H1 (cell line): Measurements from ENCODE around the gene TP73. TPM values are rescaled to one million over a fixed set of nuclear protein-coding genes. Genes with fewer than 3 reads are reported as not detected.

ENCODE experiments used
- CTCF ChIA-PET: fragments of 300-600 bp; sonication (Branson Sonifier 250); formaldehyde crosslinking; loops from one replicate; lab custom pipeline; 2021; ENCODE audit not compliant: partially characterized antibody; lab: Charles Lee
- POLR2A ChIA-PET: fragments of 300-600 bp; sonication (Branson Sonifier 250); formaldehyde crosslinking; loops from one replicate; lab custom pipeline; 2021; ENCODE audit warnings: inconsistent platforms; ENCODE audit not compliant: partially characterized antibody; lab: Charles Lee
- DNase-seq, 2 experiments: peaks; one replicate each; pipeline versions ENCODE4 v3.0.0 to v3.0.0-alpha.2; 2010 to 2022; ENCODE audit warnings: low spot score in 2 of 2, low read depth in 1 of 2, mixed read lengths in 1 of 2
- FAIRE-seq: peaks from 2 replicates; lab custom pipeline; 2011; peaks lifted over from hg19 to GRCh38; lab: Jason Lieb, UNC
- H2AFZ ChIP-seq: 2 replicates; pipeline ENCODE4 v1.8.1; 2012; ENCODE audit warnings: low read length, inconsistent platforms
- H2AK5ac ChIP-seq: 2 replicates; pipeline ENCODE4 v1.6.1; 2013; ENCODE audit warnings: low read depth, low read length
- H2BK120ac ChIP-seq: replicated peaks from 2 replicates; pipeline ENCODE3; 2013; ENCODE audit warnings: low read depth, low read length, inconsistent platforms
- H2BK12ac ChIP-seq: 2 replicates; pipeline ENCODE4 v1.6.1; 2013; ENCODE audit warnings: low read depth, low read length
- H2BK15ac ChIP-seq: 2 replicates; pipeline ENCODE4 v1.6.1; 2013; ENCODE audit warnings: low read length
- H2BK20ac ChIP-seq: 2 replicates; pipeline ENCODE4 v1.6.1; 2013; ENCODE audit warnings: low read length
- H2BK5ac ChIP-seq: 2 replicates; pipeline ENCODE4 v1.6.1; 2013; ENCODE audit warnings: low read depth, low read length
- H3K14ac ChIP-seq: 2 replicates; pipeline ENCODE4 v1.6.1; 2013; ENCODE audit warnings: inconsistent platforms; ENCODE audit not compliant: insufficient read length
- H3K18ac ChIP-seq: 2 replicates; pipeline ENCODE4 v1.6.1; 2013; ENCODE audit warnings: low read length; ENCODE audit errors: extremely low read depth
- H3K23ac ChIP-seq: 2 replicates; pipeline ENCODE4 v1.6.1; 2013; ENCODE audit warnings: inconsistent platforms; ENCODE audit not compliant: insufficient read length
- H3K23me2 ChIP-seq: 2 replicates; pipeline ENCODE4 v1.6.1; 2013; ENCODE audit warnings: low read depth, low read length
- H3K27ac ChIP-seq: 2 replicates; pipeline ENCODE4 v1.6.1; 2011; ENCODE audit warnings: low read depth, low read length, inconsistent platforms
- H3K27me3 ChIP-seq, 4 experiments: replicated peaks in 1 of 4; 1 replicate in 1 of 4; 2 replicates in 3 of 4; pipeline versions ENCODE4 v1.6.1 to v1.8.1; 2011 to 2013; ENCODE audit warnings: low read length in 3 of 4, mild to moderate bottlenecking in 3 of 4, inconsistent platforms in 2 of 4, mixed read lengths in 2 of 4, moderate library complexity in 1 of 4; ENCODE audit not compliant: control insufficient read depth in 3 of 4, insufficient read depth in 3 of 4; ENCODE audit errors: extremely low read depth in 1 of 4
- H3K36me3 ChIP-seq, 4 experiments: 2 replicates each; pipeline versions ENCODE4 v1.6.1 to v1.8.1; 2011 to 2013; ENCODE audit warnings: mild to moderate bottlenecking in 4 of 4, low read length in 3 of 4, moderate library complexity in 2 of 4, control low read depth in 1 of 4, inconsistent platforms in 1 of 4; ENCODE audit not compliant: insufficient read depth in 4 of 4, control insufficient read depth in 2 of 4
- H3K4ac ChIP-seq: replicated peaks from 2 replicates; pipeline ENCODE3; 2013; ENCODE audit warnings: low read length, low read depth, mixed read lengths, inconsistent platforms; ENCODE audit not compliant: insufficient read length
- H3K4me1 ChIP-seq, 4 experiments: replicated peaks in 1 of 4; 1 replicate in 1 of 4; 2 replicates in 3 of 4; pipeline versions ENCODE4 v1.6.1 to v1.8.1; 2011 to 2013; ENCODE audit warnings: low read length in 3 of 4, inconsistent platforms in 2 of 4, mixed read lengths in 1 of 4; ENCODE audit not compliant: insufficient read depth in 4 of 4, control insufficient read depth in 3 of 4
- H3K4me2 ChIP-seq, 2 experiments: 2 replicates each; pipeline versions ENCODE4 v1.6.1 to v1.8.1; 2011 to 2013; ENCODE audit warnings: low read depth in 2 of 2, low read length in 2 of 2, control low read depth in 1 of 2, inconsistent platforms in 1 of 2, mild to moderate bottlenecking in 1 of 2; ENCODE audit not compliant: insufficient read depth in 1 of 2
- H3K4me3 ChIP-seq, 4 experiments: fragments of 200-600, 300-600 bp in 1 of 4; sonication (generic), shearing (Covaris generic), sonication (Bioruptor Twin) in 1 of 4; 2 replicates each; pipeline versions ENCODE4 v1.5.1 to v1.8.1; 2011 to 2016; ENCODE audit warnings: low read length in 4 of 4, low read depth in 3 of 4, control low read depth in 2 of 4, inconsistent platforms in 2 of 4, mild to moderate bottlenecking in 2 of 4, mixed read lengths in 1 of 4, moderate library complexity in 1 of 4; ENCODE audit not compliant: insufficient read depth in 2 of 4; ENCODE audit errors: extremely low read depth in 1 of 4
- H3K56ac ChIP-seq: replicated peaks from 2 replicates; pipeline ENCODE3; 2013; ENCODE audit warnings: low read depth, mild to moderate bottlenecking, mixed read lengths, low read length, inconsistent platforms; ENCODE audit not compliant: insufficient read length
- H3K79me1 ChIP-seq: 2 replicates; pipeline ENCODE4 v1.6.1; 2013; ENCODE audit warnings: low read depth, low read length, control low read depth
- H3K79me2 ChIP-seq, 2 experiments: 2 replicates each; pipeline versions ENCODE4 v1.6.1 to v1.8.1; 2012 to 2013; ENCODE audit warnings: low read length in 2 of 2, mild to moderate bottlenecking in 2 of 2, inconsistent platforms in 1 of 2; ENCODE audit not compliant: insufficient read depth in 2 of 2, control insufficient read depth in 1 of 2
- H3K9ac ChIP-seq, 4 experiments: replicated peaks in 1 of 4; 1 replicate in 1 of 4; 2 replicates in 3 of 4; pipeline versions ENCODE4 v1.6.1 to v1.8.1; 2011 to 2013; ENCODE audit warnings: low read depth in 3 of 4, low read length in 3 of 4, control low read depth in 2 of 4, mild to moderate bottlenecking in 2 of 4, moderate library complexity in 2 of 4, inconsistent platforms in 1 of 4; ENCODE audit errors: extremely low read depth in 1 of 4
- H3K9me3 ChIP-seq, 2 experiments: 2 replicates each; pipeline versions ENCODE4 v1.6.1 to v1.8.1; 2012 to 2013; ENCODE audit warnings: mild to moderate bottlenecking in 2 of 2, moderate library complexity in 2 of 2, control low read depth in 1 of 2, inconsistent platforms in 1 of 2, low read depth in 1 of 2, low read length in 1 of 2, mixed read lengths in 1 of 2; ENCODE audit not compliant: insufficient read depth in 2 of 2
- H4K20me1 ChIP-seq, 2 experiments: replicated peaks in 1 of 2; 2 replicates each; pipeline versions ENCODE3 to v1.8.1; 2011 to 2013; ENCODE audit warnings: inconsistent platforms in 2 of 2, low read length in 2 of 2, mild to moderate bottlenecking in 1 of 2; ENCODE audit not compliant: insufficient read depth in 2 of 2, control insufficient read depth in 1 of 2
- H4K5ac ChIP-seq: 2 replicates; pipeline ENCODE4 v1.6.1; 2013; ENCODE audit warnings: low read length, low read depth, mixed read lengths, inconsistent platforms; ENCODE audit not compliant: insufficient read length
- H4K8ac ChIP-seq: 2 replicates; pipeline ENCODE4 v1.8.0; 2013; ENCODE audit warnings: mild to moderate bottlenecking, moderate library complexity, low read length, inconsistent platforms; ENCODE audit not compliant: insufficient read depth; ENCODE audit errors: extremely low read depth
- H4K91ac ChIP-seq: replicated peaks from 2 replicates; pipeline ENCODE3; 2013; ENCODE audit warnings: low read length, mixed read lengths, inconsistent platforms; ENCODE audit not compliant: insufficient read length
- ATF2 ChIP-seq: IDR thresholded peaks from 2 replicates; pipeline ENCODE4 v1.6.1; 2012; ENCODE audit warnings: low read length, inconsistent platforms
- BRCA1 ChIP-seq: IDR thresholded peaks from 2 replicates; pipeline ENCODE4 v1.6.1; 2012; ENCODE audit warnings: low read depth, low read length, improper control_type of control experiment
- CREB1 ChIP-seq: IDR thresholded peaks from 2 replicates; pipeline ENCODE4 v1.6.1; 2012; ENCODE audit warnings: inconsistent platforms
- EGR1 ChIP-seq: IDR thresholded peaks from 2 replicates; pipeline ENCODE4 v1.6.1; 2011; ENCODE audit warnings: low read depth, low read length, borderline replicate concordance
- EZH2 ChIP-seq: fragments of 200-600 bp; sonication (generic); IDR thresholded peaks from 2 replicates; pipeline ENCODE4 v1.7.1; 2012; ENCODE audit warnings: low read depth, mild to moderate bottlenecking, moderate library complexity, low read length, inconsistent platforms; ENCODE audit not compliant: severe bottlenecking
- FOSL1 ChIP-seq: IDR thresholded peaks from 2 replicates; pipeline ENCODE4 v1.6.1; 2011; ENCODE audit warnings: mild to moderate bottlenecking, low read depth, low read length, moderate library complexity; ENCODE audit not compliant: insufficient read depth
- RAD21 ChIP-seq, 2 experiments: IDR thresholded peaks in 1 of 2; conservative IDR thresholded peaks in 1 of 2; 2 replicates each; pipeline ENCODE4 v1.6.1; 2011; ENCODE audit warnings: low read depth in 2 of 2, low read length in 2 of 2, improper control_type of control experiment in 1 of 2, inconsistent platforms in 1 of 2, mild to moderate bottlenecking in 1 of 2, moderate library complexity in 1 of 2
- SIRT6 ChIP-seq: IDR thresholded peaks from one replicate; pipeline ENCODE4 v1.7.1; 2012; ENCODE audit warnings: low read length, inconsistent platforms
- SP1 ChIP-seq: IDR thresholded peaks from 2 replicates; pipeline ENCODE4 v1.6.1; 2011; ENCODE audit warnings: low read depth, low read length
- TCF12 ChIP-seq: IDR thresholded peaks from 2 replicates; pipeline ENCODE4 v1.6.1; 2011; ENCODE audit warnings: low read depth, mild to moderate bottlenecking, low read length
- WGBS, 2 experiments: shearing (Covaris generic) in 1 of 2; methylation state at CpG; one replicate each; pipeline versions ENCODE4 v1.1.6 to v1.1.7; 2013 to 2015; ENCODE audit warnings: low lambda C conversion rate in 2 of 2, mixed read lengths in 2 of 2, inconsistent platforms in 1 of 2, low coverage in 1 of 2, missing lambda C conversion rate in 1 of 2; ENCODE audit not compliant: insufficient replicate concordance in 2 of 2, insufficient coverage in 1 of 2, insufficient read length in 1 of 2; ENCODE audit errors: extremely low coverage in 1 of 2, missing lambda C conversion rate in 1 of 2; 5-methylcytosine and 5-hydroxymethylcytosine counted together
- polyA plus RNA-seq, 7 experiments: library from polyadenylated mRNA; depleted of rRNA in 3 of 7; stranded (reverse) in 5 of 7; unstranded in 2 of 7; fragments of >200 nt in 5 of 7; fragments of 200-250 nt in 2 of 7; gene quantifications; 1 replicate in 5 of 7; 2 replicates in 1 of 7; 4 replicates in 1 of 7; pipeline versions ENCODE4 v1.2.1 to v1.2.3, GENCODE V29; 2011 to 2013; ENCODE audit warnings: missing spikeins in 2 of 7, mixed read lengths in 2 of 7
- total RNA-seq: library from RNA; stranded (reverse); fragmentation: NEBNext Ultra II Directional; extraction: Animal tissue kit (Norgen Biotek cat#: 25700); gene quantifications from 2 replicates; pipeline ENCODE4 v1.2.1, GENCODE V29; 2021
- TF ChIP-seq, protein P1 (sequence below): IDR thresholded peaks from 2 replicates; pipeline ENCODE4 v1.6.1; 2012; ENCODE audit warnings: inconsistent platforms
- TF ChIP-seq, protein P2 (sequence below): IDR thresholded peaks from 2 replicates; pipeline ENCODE4 v1.6.1; 2012; ENCODE audit warnings: inconsistent platforms

Gene TP73
- total and polyA plus RNA-seq, 2 of the 8 experiments (the other 6 are each of a cell fraction or from before 2014, with no cell fraction given): 2.6 to 3.1 TPM

DNA sequence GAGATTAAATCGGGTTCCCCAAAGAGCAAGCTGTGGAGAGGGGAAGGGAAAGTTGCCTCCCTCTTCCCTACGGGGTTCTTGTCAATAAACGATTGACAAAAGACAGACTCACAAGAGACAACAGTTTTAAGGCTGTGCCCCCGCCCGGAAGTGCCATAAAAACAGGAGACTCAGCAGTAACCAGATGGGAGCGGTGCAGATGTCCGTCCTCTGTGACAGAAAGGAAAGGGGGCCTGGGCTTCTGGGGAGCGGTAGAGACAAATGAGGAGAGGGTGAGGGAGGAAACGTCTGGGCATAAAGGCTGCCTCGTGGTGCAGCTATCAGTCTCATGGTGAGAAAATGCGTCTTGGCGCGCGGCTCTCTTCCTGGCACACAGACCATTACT, 5.9 kb downstream of the TP73 start:
- H3K14ac ChIP-seq: no peak overlapping the region
- WGBS, 2 experiments: 78% methylated on average over 14 of the region's 14 CpGs; no CpG with 5 or more reads in 1 of the 2 experiments
- CTCF ChIA-PET: interaction anchor here (0.6 to 1.4 kb wide), 3 partner anchors 13 to 65 kb away, joined by 3 read pairs; no protein-coding TSS in a partner anchor
- H3K4me1 ChIP-seq: peaks cover 0 to 6% (median 1%) of the 10 kb centered on the region in 4 experiments; a peak in 3 of 7 replicates
- H3K79me2 ChIP-seq: no peaks in the 10 kb centered on the region
- no peak overlapping the region for H4K5ac ChIP-seq
- H2BK120ac ChIP-seq: no peak overlapping the region
- peak overlapping the region; percentile 32; the same call in 1 of the 2 replicates for H3K18ac ChIP-seq
- no peak overlapping the region for H4K91ac ChIP-seq
- H4K20me1 ChIP-seq: no peaks in the 10 kb centered on the region
- no peak overlapping the region for H3K4me3 ChIP-seq
- no peak overlapping the region for H3K56ac ChIP-seq
- no peak overlapping the region for H2BK15ac ChIP-seq
- no peaks in the 10 kb centered on the region for H3K79me1 ChIP-seq
- no peaks in the 10 kb centered on the region for H3K36me3 ChIP-seq
- H3K23me2 ChIP-seq: no peaks in the 10 kb centered on the region
- H4K8ac ChIP-seq: no peak overlapping the region
- POLR2A ChIA-PET: interaction anchor here (0.6 kb wide), 1 partner anchor 242 kb away, joined by 3 read pairs; no protein-coding TSS in a partner anchor
- H3K27me3 ChIP-seq: peaks cover 17 to 44% (median 34%) of the 10 kb centered on the region in 4 experiments
- no peaks in the 10 kb centered on the region for H3K9me3 ChIP-seq
- H2BK20ac ChIP-seq: no peak overlapping the region
- DNase-seq: no peak
- no peak overlapping the region for H2BK5ac ChIP-seq
- H3K23ac ChIP-seq: no peak overlapping the region
- no peak overlapping the region for H3K4ac ChIP-seq
- H3K4me2 ChIP-seq: no peak overlapping the region
- no peak overlapping the region for H3K27ac ChIP-seq
- FAIRE-seq: no peak
- no peak overlapping the region for H2BK12ac ChIP-seq
- no peak overlapping the region for H2AFZ ChIP-seq
- H2AK5ac ChIP-seq: no peak overlapping the region
- H3K9ac ChIP-seq: no peak overlapping the region
- TF ChIP-seq TCF12: no peak
- TF ChIP-seq EZH2: no peak
- TF ChIP-seq, protein P1, sequence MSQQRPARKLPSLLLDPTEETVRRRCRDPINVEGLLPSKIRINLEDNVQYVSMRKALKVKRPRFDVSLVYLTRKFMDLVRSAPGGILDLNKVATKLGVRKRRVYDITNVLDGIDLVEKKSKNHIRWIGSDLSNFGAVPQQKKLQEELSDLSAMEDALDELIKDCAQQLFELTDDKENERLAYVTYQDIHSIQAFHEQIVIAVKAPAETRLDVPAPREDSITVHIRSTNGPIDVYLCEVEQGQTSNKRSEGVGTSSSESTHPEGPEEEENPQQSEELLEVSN: no peak
- no peak for TF ChIP-seq SIRT6
- no peak for TF ChIP-seq ATF2
- no peak for TF ChIP-seq RAD21 (IDR thresholded peaks at IDR 0.05 in 1 of 2, conservative IDR thresholded peaks at IDR 0.05 in 1 of 2; ENCODE audit: low read depth in 2 of 2, low read length in 2 of 2)
- TF ChIP-seq, protein P2, sequence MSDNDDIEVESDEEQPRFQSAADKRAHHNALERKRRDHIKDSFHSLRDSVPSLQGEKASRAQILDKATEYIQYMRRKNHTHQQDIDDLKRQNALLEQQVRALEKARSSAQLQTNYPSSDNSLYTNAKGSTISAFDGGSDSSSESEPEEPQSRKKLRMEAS: no peak
- no peak for TF ChIP-seq BRCA1
- TF ChIP-seq SP1: no peak
- no peak for TF ChIP-seq EGR1
- no peak for TF ChIP-seq FOSL1
- no peak for TF ChIP-seq CREB1
